GM23338 (cell line): ENCODE results near the gene LCN10. TPM values are rescaled to one million over a fixed set of nuclear protein-coding genes. Genes with fewer than 3 reads are reported as not detected.

Experiments used
- ATAC-seq: fragments of 200-7000 bp; cut with Tn5 transposase; 3 replicates; pipeline ENCODE4 v1.9.1; 2020
- DNase-seq: peaks from one replicate; pipeline ENCODE4 v3.0.0-alpha.2; 2015; ENCODE audit warnings: low spot score
- H2AFZ ChIP-seq: fragments of 200-600 bp; sonication (generic); 2 replicates; pipeline ENCODE4 v1.8.0; 2016; ENCODE audit warnings: antibody characterized with exemption, mild to moderate bottlenecking, moderate library complexity
- H3F3A ChIP-seq: fragments of 200-600 bp; sonication (generic); replicated peaks from 2 replicates; pipeline ENCODE4 v1.8.0; 2017; ENCODE audit warnings: antibody characterized with exemption, mixed run types, low read depth
- H3K27ac ChIP-seq: fragments of 200-600 bp; sonication (generic); 2 replicates; pipeline ENCODE4 v1.6.1; 2016; ENCODE audit warnings: low read depth
- H3K27me3 ChIP-seq: fragments of 200-600 bp; sonication (generic); 2 replicates; pipeline ENCODE4 v1.8.0; 2016; ENCODE audit warnings: mild to moderate bottlenecking, mixed run types, moderate library complexity; ENCODE audit not compliant: insufficient read depth
- H3K36me3 ChIP-seq: fragments of 200-600 bp; sonication (generic); 2 replicates; pipeline ENCODE4 v1.8.0; 2016; ENCODE audit warnings: mild to moderate bottlenecking; ENCODE audit not compliant: insufficient read depth
- H3K4me1 ChIP-seq: fragments of 200-600 bp; sonication (generic); 2 replicates; pipeline ENCODE4 v1.8.0; 2016; ENCODE audit warnings: mild to moderate bottlenecking, moderate library complexity; ENCODE audit not compliant: insufficient read depth
- H3K4me2 ChIP-seq: fragments of 200-600 bp; sonication (generic); 2 replicates; pipeline ENCODE4 v1.7.1; 2017; ENCODE audit warnings: mixed run types
- H3K4me3 ChIP-seq: fragments of 200-600 bp; sonication (generic); 2 replicates; pipeline ENCODE4 v1.6.1; 2016; ENCODE audit warnings: mixed run types
- H3K79me2 ChIP-seq: fragments of 200-600 bp; sonication (generic); replicated peaks from 2 replicates; pipeline ENCODE4 v1.8.0; 2017; ENCODE audit warnings: mild to moderate bottlenecking; ENCODE audit not compliant: insufficient read depth
- H3K9me2 ChIP-seq: fragments of 200-600 bp; sonication (generic); 2 replicates; pipeline ENCODE4 v1.8.0; 2017; ENCODE audit not compliant: insufficient read depth
- H4K20me1 ChIP-seq: fragments of 200-600 bp; sonication (generic); replicated peaks from 2 replicates; pipeline ENCODE4 v1.8.0; 2017; ENCODE audit warnings: mild to moderate bottlenecking; ENCODE audit not compliant: insufficient read depth
- H3K27ac Mint-ChIP-seq: 2 replicates; pipeline ENCODE4 v1.8.0; 2020; ENCODE audit warnings: inconsistent platforms, mild to moderate bottlenecking, moderate library complexity, mixed read lengths
- H3K27me3 Mint-ChIP-seq: 3 replicates; pipeline ENCODE4 v1.8.0; 2022; ENCODE audit warnings: low read depth, mild to moderate bottlenecking, moderate library complexity, mixed read lengths, inconsistent platforms; ENCODE audit not compliant: insufficient read depth, poor library complexity
- H3K36me3 Mint-ChIP-seq: 3 replicates; pipeline ENCODE4 v1.8.0; 2021; ENCODE audit warnings: low read depth, mild to moderate bottlenecking, inconsistent platforms, moderate library complexity, mixed read lengths
- H3K4me1 Mint-ChIP-seq: 3 replicates; pipeline ENCODE4 v1.8.0; 2020; ENCODE audit warnings: mild to moderate bottlenecking, inconsistent platforms, mixed read lengths
- H3K4me3 Mint-ChIP-seq: 3 replicates; pipeline ENCODE4 v1.8.0; 2021; ENCODE audit warnings: moderate library complexity, mild to moderate bottlenecking, inconsistent platforms, mixed read lengths
- H3K9me3 Mint-ChIP-seq: 3 replicates; pipeline ENCODE4 v1.8.0; 2020; ENCODE audit warnings: moderate library complexity, mild to moderate bottlenecking, inconsistent platforms, mixed read lengths
- CREB1 ChIP-seq: fragments of 250-450 bp; sonication (Bioruptor Pico); IDR thresholded peaks from 2 replicates; pipeline ENCODE4 v1.5.0; 2020; ENCODE audit warnings: low read depth, mild to moderate bottlenecking, moderate library complexity
- CTCF ChIP-seq, 2 experiments: fragments of 200-600 bp in 1 of 2; sonication (generic) in 1 of 2; conservative IDR thresholded peaks; 2 replicates each; pipeline versions ENCODE4 v1.5.1 to v1.6.1; 2016 to 2017; ENCODE audit warnings: antibody characterized with exemption in 2 of 2, low read depth in 2 of 2, mild to moderate bottlenecking in 2 of 2, moderate library complexity in 1 of 2
- EZH2 ChIP-seq: fragments of 200-600 bp; sonication (generic); IDR thresholded peaks from one replicate; pipeline ENCODE4 v1.8.0; 2017; ENCODE audit warnings: antibody characterized with exemption, mild to moderate bottlenecking, low read depth; ENCODE audit not compliant: unreplicated experiment
- EZH2phosphoT487 ChIP-seq: fragments of 200-600 bp; sonication (generic); IDR thresholded peaks from one replicate; pipeline ENCODE4 v1.8.1; 2018; ENCODE audit warnings: antibody characterized with exemption; ENCODE audit not compliant: unreplicated experiment
- JUNB ChIP-seq: IDR thresholded peaks from one replicate; pipeline ENCODE4 v1.6.1; 2016; ENCODE audit warnings: antibody characterized with exemption; ENCODE audit not compliant: unreplicated experiment
- NANOG ChIP-seq: IDR thresholded peaks from 2 replicates; pipeline ENCODE4 v1.6.1; 2016; ENCODE audit warnings: antibody characterized with exemption, borderline replicate concordance
- POLR2AphosphoS5 ChIP-seq: IDR thresholded peaks from 2 replicates; pipeline ENCODE4 v1.6.1; 2016; ENCODE audit warnings: antibody characterized with exemption, low read depth
- STAT1 ChIP-seq: IDR thresholded peaks from one replicate; pipeline ENCODE4 v1.6.1; 2016; ENCODE audit warnings: antibody characterized with exemption; ENCODE audit not compliant: unreplicated experiment
- ZNF331 ChIP-seq: fragments of 250-450 bp; sonication (Bioruptor Pico); IDR thresholded peaks from 2 replicates; pipeline ENCODE4 v1.5.0; 2020; ENCODE audit warnings: low read depth, mild to moderate bottlenecking, moderate library complexity
- ZNF462 ChIP-seq: fragments of 250-450 bp; sonication (Bioruptor Pico); IDR thresholded peaks from 2 replicates; pipeline ENCODE4 v1.5.0; 2020; ENCODE audit warnings: mild to moderate bottlenecking, moderate library complexity
- polyA plus RNA-seq: library from polyadenylated mRNA; unstranded; fragments of >200 nt; fragmentation: Nextera tagmentation; extraction: Ambion mirVana; gene quantifications from 2 replicates; pipeline ENCODE4 v1.2.1, GENCODE V29; 2016
- total RNA-seq: library from RNA; depleted of rRNA; stranded (reverse); fragments of >200 nt; shearing (Covaris generic); gene quantifications from 2 replicates; pipeline ENCODE4 v1.2.3, GENCODE V29; 2014
- TF ChIP-seq, protein P1 (sequence below): IDR thresholded peaks from 2 replicates; pipeline ENCODE4 v1.6.1; 2016; ENCODE audit warnings: antibody characterized with exemption

LCN10 gene
- total and polyA plus RNA-seq, 2 experiments from 2014 or later = 0.45 to 0.74 TPM

GRCh38 chr9:136762915-136763648 lies 20.3 kb upstream of the LCN10 start:
- peak overlapping the region; percentile 76; the same call in 1 of the 2 replicates for H3K4me2 ChIP-seq
- Mint-ChIP-seq H3K27ac (no peak overlapping the region), H3K4me1 (peaks cover 13% of the 10 kb centered on the region)

More at GRCh38 chr9:136762915-136763648, 20.3 kb upstream of the LCN10 start:
- Histone ChIP-seq H3K4me1 (no peaks in the 10 kb centered on the region), H3K27ac (no peak overlapping the region), H3K79me2 (no peaks in the 10 kb centered on the region), H2AFZ (peak overlapping the region; percentile 80; the same call in 1 of the 2 replicates), H3K9me2 (no peaks in the 10 kb centered on the region), H3K27me3 (no peaks in the 10 kb centered on the region), H3F3A (0 out of 2 replicates have a peak, but pooled peaks cover 5% of the 10 kb centered on the region), H3K36me3 (no peaks in the 10 kb centered on the region), H4K20me1 (no peaks in the 10 kb centered on the region), H3K4me3 (peak overlapping the region; percentile 51)
- ATAC-seq (peak; percentile 78), DNase-seq (peak; percentile 96)
- peaks cover 13% of the 10 kb centered on the region for H3K9me3 Mint-ChIP-seq
- H3K27me3 Mint-ChIP-seq = peaks cover 6% of the 10 kb centered on the region
- H3K36me3 Mint-ChIP-seq = peaks cover 3% of the 10 kb centered on the region; the same call in 2 of the 3 replicates
- peak overlapping the region; percentile 57; the same call in 2 of the 3 replicates for H3K4me3 Mint-ChIP-seq
- TF ChIP-seq NANOG (no peak), EZH2 (no peak), STAT1 (no peak), CTCF (conservative IDR thresholded peaks at IDR 0.05; ENCODE audit: low read depth in 2 of 2) (peak in 1 of 2 experiments; percentile 49; a peak in 1 of 4 replicates), EZH2phosphoT487 (no peak), JUNB (no peak), POLR2AphosphoS5 (peak; percentile 93), ZNF462 (CRISPR knock-in tag) (no peak), ZNF331 (CRISPR knock-in tag) (no peak), CREB1 (CRISPR knock-in tag) (0 out of 2 replicates have a peak, but pooled peaks have one; percentile 6)
- TF ChIP-seq, protein P1, sequence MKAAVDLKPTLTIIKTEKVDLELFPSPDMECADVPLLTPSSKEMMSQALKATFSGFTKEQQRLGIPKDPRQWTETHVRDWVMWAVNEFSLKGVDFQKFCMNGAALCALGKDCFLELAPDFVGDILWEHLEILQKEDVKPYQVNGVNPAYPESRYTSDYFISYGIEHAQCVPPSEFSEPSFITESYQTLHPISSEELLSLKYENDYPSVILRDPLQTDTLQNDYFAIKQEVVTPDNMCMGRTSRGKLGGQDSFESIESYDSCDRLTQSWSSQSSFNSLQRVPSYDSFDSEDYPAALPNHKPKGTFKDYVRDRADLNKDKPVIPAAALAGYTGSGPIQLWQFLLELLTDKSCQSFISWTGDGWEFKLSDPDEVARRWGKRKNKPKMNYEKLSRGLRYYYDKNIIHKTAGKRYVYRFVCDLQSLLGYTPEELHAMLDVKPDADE = no peak
